SK-N-SH (cell line): ENCODE data around the gene SORCS3.

Experiments
- CTCF ChIP-seq: fragments of 200-600 bp; sonication (generic); IDR thresholded peaks from 2 replicates; pipeline ENCODE4 v1.6.1; 2017; ENCODE audit warnings: antibody characterized with exemption, mild to moderate bottlenecking, moderate library complexity
- EP300 ChIP-seq, 2 experiments: IDR thresholded peaks; 2 replicates each; pipeline versions ENCODE4 v1.4.0 to v1.6.1; 2012; ENCODE audit warnings: borderline replicate concordance in 1 of 2, low read depth in 1 of 2, low read length in 1 of 2
- EZH2phosphoT487 ChIP-seq: fragments of 200-600 bp; sonication (generic); IDR thresholded peaks from 2 replicates; pipeline ENCODE4 v1.6.1; 2017; ENCODE audit warnings: low read depth, mixed run types, mild to moderate bottlenecking, antibody characterized with exemption, moderate library complexity, borderline replicate concordance
- GABPA ChIP-seq: IDR thresholded peaks from 2 replicates; pipeline ENCODE4 v1.4.0; 2012; ENCODE audit warnings: low read depth, mild to moderate bottlenecking
- GATA2 ChIP-seq: sonication (generic); formaldehyde crosslinking; IDR thresholded peaks from 2 replicates; pipeline ENCODE4 v1.5.0; 2020; ENCODE audit warnings: mild to moderate bottlenecking, missing genetic modification reagents
- MAX ChIP-seq: IDR thresholded peaks from 2 replicates; pipeline ENCODE4 v1.4.0; 2012; ENCODE audit warnings: low read depth
- PBX3 ChIP-seq: IDR thresholded peaks from 2 replicates; pipeline ENCODE4; 2012
- POLR2AphosphoS5 ChIP-seq: IDR thresholded peaks from 2 replicates; pipeline ENCODE4 v1.6.1; 2012; ENCODE audit warnings: low read depth, low read length
- RAD21 ChIP-seq: IDR thresholded peaks from 2 replicates; pipeline ENCODE4 v1.6.1; 2012; ENCODE audit warnings: mild to moderate bottlenecking, low read length
- REST ChIP-seq: IDR thresholded peaks from 2 replicates; pipeline ENCODE4 v1.6.1; 2012; ENCODE audit warnings: mild to moderate bottlenecking, low read depth, low read length, moderate library complexity
- RXRA ChIP-seq: IDR thresholded peaks from 2 replicates; pipeline ENCODE4 v1.4.0; 2012; ENCODE audit warnings: low read depth, mild to moderate bottlenecking, borderline replicate concordance
- TCF12 ChIP-seq: IDR thresholded peaks from 2 replicates; pipeline ENCODE4 v1.4.0; 2012

GRCh38 chr10:104683567-104683966, 42.5 kb downstream of the SORCS3 start:
- TF ChIP-seq CTCF, result no peak
- no peak for TF ChIP-seq PBX3
- TF ChIP-seq POLR2AphosphoS5, result no peak
- TF ChIP-seq EP300 (IDR thresholded peaks at IDR 0.05; ENCODE audit: borderline replicate concordance in 1 of 2, low read depth in 1 of 2, low read length in 1 of 2), result no peak
- TF ChIP-seq GABPA, result no peak
- TF ChIP-seq TCF12, result no peak
- TF ChIP-seq MAX, result no peak
- no peak for TF ChIP-seq EZH2phosphoT487
- TF ChIP-seq GATA2, result no peak
- no peak for TF ChIP-seq RAD21
- no peak for TF ChIP-seq RXRA
- TF ChIP-seq REST, result no peak
